Vagina (tissue), 2 donors: ENCODE results near the gene BGN. TPM values are rescaled to one million over a fixed set of nuclear protein-coding genes. Genes with fewer than 3 reads are reported as not detected.

Experiments used
- DNase-seq, 2 donors: peaks; one replicate each; pipeline ENCODE4 v3.0.0-alpha.2; 2017; ENCODE audit errors: extremely low spot score in 2 of 2
- H3K27ac ChIP-seq: fragments of 200-600 bp; sonication (generic); one replicate; pipeline ENCODE4 v1.5.1; 2019
- H3K27me3 ChIP-seq: fragments of 200-600 bp; sonication (generic); one replicate; pipeline ENCODE4 v1.5.1; 2019
- H3K36me3 ChIP-seq, 2 donors: fragments of 200-600 bp; sonication (generic); one replicate each; pipeline ENCODE4 v1.5.1; 2017 to 2019
- H3K4me1 ChIP-seq: fragments of 200-600 bp; sonication (generic); one replicate; pipeline ENCODE4 v1.5.1; 2019
- H3K4me3 ChIP-seq, 2 donors: fragments of 200-600 bp; sonication (generic); 1 replicate in 1 of 2; 2 replicates in 1 of 2; pipeline ENCODE4 v1.5.1; 2016 to 2019
- H3K9me3 ChIP-seq: fragments of 200-600 bp; sonication (generic); one replicate; pipeline ENCODE4 v1.5.1; 2019
- POLR2A ChIP-seq, 2 donors: fragments of 450-650 bp; IDR thresholded peaks; one replicate each; pipeline ENCODE4 v1.6.1; 2017; ENCODE audit warnings: antibody characterized with exemption in 2 of 2, mild to moderate bottlenecking in 2 of 2, moderate library complexity in 2 of 2
- POLR2AphosphoS5 ChIP-seq, 2 donors: sonication (generic); formaldehyde crosslinking; IDR thresholded peaks; one replicate each; pipeline ENCODE4 v1.9.0; 2017; ENCODE audit warnings: antibody characterized with exemption in 2 of 2, mild to moderate bottlenecking in 2 of 2, low read depth in 1 of 2; ENCODE audit not compliant: insufficient read depth in 1 of 2
- intact Hi-C: fragments of 100-400 bp; cut with DNase I; formaldehyde crosslinking; loops from one replicate; pipeline ENCODE4 v1.15.1; 2023
- total RNA-seq: library from RNA; depleted of rRNA; stranded (reverse); fragments of >200 nt; gene quantifications from one replicate; pipeline ENCODE4 v1.2.3, GENCODE V29; 2016
- TF ChIP-seq, protein P1 (sequence below), 3 experiments: fragments of 450-650 bp in 2 of 3; fragments of 200-600 bp in 1 of 3; sonication (generic) in 1 of 3; IDR thresholded peaks; one replicate each; pipeline ENCODE4 v1.5.1; 2017 to 2019; ENCODE audit warnings: antibody characterized with exemption in 3 of 3, mild to moderate bottlenecking in 2 of 3, moderate library complexity in 2 of 3

Gene BGN
- total RNA-seq, 1 donor from 2014 or later: 106 TPM

DNA sequence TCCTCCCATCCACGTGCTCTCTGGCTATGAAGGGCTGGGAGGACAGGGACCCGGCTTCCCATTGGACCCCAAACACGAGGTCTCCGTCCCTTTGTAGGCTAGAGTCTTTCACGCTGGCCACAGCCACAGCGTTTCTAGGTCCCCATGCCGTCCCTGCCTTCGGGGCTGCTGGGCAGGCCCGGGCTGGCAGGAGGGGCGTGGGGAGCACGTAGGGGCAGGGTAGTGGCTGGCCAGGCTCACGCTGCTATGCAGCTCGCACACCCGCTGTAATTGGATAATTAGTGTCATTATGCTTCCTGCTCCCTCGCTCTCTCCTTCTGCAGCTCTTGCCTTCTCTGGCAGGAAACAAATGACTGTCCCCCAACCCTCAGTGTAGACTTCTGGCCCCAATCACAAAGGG is 32.4 kb downstream of the BGN start:
- intact Hi-C loops: no loop called here
- Histone ChIP-seq H3K27me3 (no peaks in the 10 kb centered on the region), H3K9me3 (no peaks in the 10 kb centered on the region), H3K36me3 (no peaks in the 10 kb centered on the region), H3K4me3 (no peak overlapping the region), H3K27ac (no peak overlapping the region), H3K4me1 (no peaks in the 10 kb centered on the region)
- TF ChIP-seq POLR2A (IDR thresholded peaks at IDR 0.05) (no peak), POLR2AphosphoS5 (IDR thresholded peaks at IDR 0.05; ENCODE audit: insufficient read depth in 1 of 2, low read depth in 1 of 2) (no peak)
- no peak for DNase-seq

DNA sequence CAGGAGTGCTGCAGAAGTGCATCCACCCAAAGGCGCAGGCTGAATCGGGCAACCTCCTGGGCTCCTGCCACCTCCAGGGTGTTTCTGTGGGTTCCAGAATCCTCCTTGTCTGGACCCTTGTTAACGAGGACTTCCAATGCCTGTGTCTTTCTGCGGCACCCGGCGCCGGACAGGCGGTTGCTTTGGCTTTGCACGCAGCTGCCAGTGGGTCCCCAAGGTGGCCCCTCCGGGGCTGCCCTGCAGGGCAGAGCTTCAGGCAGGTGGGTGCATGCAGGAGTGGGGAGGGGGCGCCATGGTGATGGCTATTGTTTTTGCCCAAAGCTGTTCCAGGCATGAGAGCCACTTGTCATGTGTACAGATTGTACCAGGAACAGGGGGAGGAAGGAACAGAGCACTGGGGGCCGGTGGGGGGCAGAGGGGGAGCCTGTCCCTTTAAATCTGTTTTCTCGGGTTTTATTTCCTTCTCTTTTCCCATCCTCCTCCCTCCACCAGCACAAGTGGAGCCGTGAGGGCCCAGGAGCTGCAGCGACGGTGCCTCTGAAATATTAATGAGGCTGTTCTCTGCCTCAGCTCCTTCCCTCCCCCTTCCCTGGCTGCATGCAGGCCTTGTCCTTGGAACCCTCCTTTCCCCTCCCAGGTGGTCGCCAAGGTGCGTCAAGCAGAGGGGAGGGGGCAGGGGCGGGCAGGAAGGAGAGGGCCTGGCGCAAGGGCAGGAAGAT is 35.8 kb downstream of the BGN start:
- intact Hi-C loops: no loop called here
- Histone ChIP-seq H3K27ac (no peak overlapping the region), H3K27me3 (no peaks in the 10 kb centered on the region), H3K4me1 (no peaks in the 10 kb centered on the region), H3K4me3 (no peak overlapping the region), H3K9me3 (no peaks in the 10 kb centered on the region), H3K36me3 (no peaks in the 10 kb centered on the region)
- DNase-seq: no peak
- TF ChIP-seq, protein P1, sequence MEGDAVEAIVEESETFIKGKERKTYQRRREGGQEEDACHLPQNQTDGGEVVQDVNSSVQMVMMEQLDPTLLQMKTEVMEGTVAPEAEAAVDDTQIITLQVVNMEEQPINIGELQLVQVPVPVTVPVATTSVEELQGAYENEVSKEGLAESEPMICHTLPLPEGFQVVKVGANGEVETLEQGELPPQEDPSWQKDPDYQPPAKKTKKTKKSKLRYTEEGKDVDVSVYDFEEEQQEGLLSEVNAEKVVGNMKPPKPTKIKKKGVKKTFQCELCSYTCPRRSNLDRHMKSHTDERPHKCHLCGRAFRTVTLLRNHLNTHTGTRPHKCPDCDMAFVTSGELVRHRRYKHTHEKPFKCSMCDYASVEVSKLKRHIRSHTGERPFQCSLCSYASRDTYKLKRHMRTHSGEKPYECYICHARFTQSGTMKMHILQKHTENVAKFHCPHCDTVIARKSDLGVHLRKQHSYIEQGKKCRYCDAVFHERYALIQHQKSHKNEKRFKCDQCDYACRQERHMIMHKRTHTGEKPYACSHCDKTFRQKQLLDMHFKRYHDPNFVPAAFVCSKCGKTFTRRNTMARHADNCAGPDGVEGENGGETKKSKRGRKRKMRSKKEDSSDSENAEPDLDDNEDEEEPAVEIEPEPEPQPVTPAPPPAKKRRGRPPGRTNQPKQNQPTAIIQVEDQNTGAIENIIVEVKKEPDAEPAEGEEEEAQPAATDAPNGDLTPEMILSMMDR (IDR thresholded peaks at IDR 0.05): no peak
- TF ChIP-seq POLR2AphosphoS5 (IDR thresholded peaks at IDR 0.05; ENCODE audit: insufficient read depth in 1 of 2, low read depth in 1 of 2): no peak
- TF ChIP-seq POLR2A (IDR thresholded peaks at IDR 0.05): no peak

DNA sequence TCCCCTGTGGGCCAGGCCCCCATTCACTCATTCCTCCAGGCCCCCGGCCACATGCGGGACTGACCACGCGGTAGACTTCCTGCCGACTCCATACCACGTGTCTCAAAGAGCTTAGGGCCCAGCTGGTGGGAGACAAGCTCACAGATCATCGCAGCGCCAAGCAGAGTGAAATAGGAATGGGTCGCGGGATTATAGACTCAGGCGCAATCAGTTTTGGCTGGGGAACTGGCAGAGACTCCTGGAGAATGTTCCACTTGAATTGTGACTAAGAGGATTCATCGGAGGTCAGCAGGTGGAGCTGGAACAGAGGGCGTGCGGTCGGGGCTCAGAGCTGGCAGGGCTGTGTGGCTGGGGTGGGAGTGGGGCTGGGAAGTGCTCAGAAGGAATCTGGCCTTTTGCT is 38.3 kb downstream of the BGN start:
- no peaks in the 10 kb centered on the region for H3K4me1 ChIP-seq
- no peaks in the 10 kb centered on the region for H3K9me3 ChIP-seq
- H3K36me3 ChIP-seq: no peaks in the 10 kb centered on the region
- no peak overlapping the region for H3K4me3 ChIP-seq
- H3K27ac ChIP-seq: no peak overlapping the region
- DNase-seq: no peak
- no peaks in the 10 kb centered on the region for H3K27me3 ChIP-seq
- TF ChIP-seq POLR2AphosphoS5 (IDR thresholded peaks at IDR 0.05; ENCODE audit: insufficient read depth in 1 of 2, low read depth in 1 of 2): no peak
- intact Hi-C loops: no loop called here

DNA sequence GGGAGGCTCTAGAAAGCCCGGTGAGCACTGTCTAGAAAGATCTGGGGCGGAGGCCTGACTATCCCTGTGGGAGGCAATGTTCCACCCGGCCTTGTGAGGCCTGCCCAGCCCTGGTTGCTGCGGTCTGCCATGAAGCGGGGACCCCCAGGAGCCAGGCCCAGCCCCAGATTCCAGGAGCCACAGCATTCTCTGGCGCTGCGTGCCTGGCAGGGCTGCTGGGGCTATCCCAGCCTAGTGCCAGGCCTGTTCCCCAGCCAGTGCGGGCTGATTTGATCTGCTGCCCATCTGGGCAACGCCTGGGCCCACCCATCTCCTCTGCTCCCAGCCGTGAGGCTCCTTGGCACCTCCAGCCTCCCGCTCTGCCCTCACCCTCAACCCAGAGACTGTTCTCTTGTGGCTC is 42.3 kb downstream of the BGN start:
- no peak overlapping the region for H3K4me3 ChIP-seq
- intact Hi-C loops: no loop called here
- no peak overlapping the region for H3K27ac ChIP-seq
- H3K36me3 ChIP-seq: no peaks in the 10 kb centered on the region
- no peaks in the 10 kb centered on the region for H3K9me3 ChIP-seq
- DNase-seq: no peak
- no peaks in the 10 kb centered on the region for H3K27me3 ChIP-seq
- no peaks in the 10 kb centered on the region for H3K4me1 ChIP-seq
- TF ChIP-seq POLR2AphosphoS5 (IDR thresholded peaks at IDR 0.05; ENCODE audit: insufficient read depth in 1 of 2, low read depth in 1 of 2) (no peak), POLR2A (IDR thresholded peaks at IDR 0.05) (no peak)
- TF ChIP-seq, protein P1 (IDR thresholded peaks at IDR 0.05): no peak

DNA sequence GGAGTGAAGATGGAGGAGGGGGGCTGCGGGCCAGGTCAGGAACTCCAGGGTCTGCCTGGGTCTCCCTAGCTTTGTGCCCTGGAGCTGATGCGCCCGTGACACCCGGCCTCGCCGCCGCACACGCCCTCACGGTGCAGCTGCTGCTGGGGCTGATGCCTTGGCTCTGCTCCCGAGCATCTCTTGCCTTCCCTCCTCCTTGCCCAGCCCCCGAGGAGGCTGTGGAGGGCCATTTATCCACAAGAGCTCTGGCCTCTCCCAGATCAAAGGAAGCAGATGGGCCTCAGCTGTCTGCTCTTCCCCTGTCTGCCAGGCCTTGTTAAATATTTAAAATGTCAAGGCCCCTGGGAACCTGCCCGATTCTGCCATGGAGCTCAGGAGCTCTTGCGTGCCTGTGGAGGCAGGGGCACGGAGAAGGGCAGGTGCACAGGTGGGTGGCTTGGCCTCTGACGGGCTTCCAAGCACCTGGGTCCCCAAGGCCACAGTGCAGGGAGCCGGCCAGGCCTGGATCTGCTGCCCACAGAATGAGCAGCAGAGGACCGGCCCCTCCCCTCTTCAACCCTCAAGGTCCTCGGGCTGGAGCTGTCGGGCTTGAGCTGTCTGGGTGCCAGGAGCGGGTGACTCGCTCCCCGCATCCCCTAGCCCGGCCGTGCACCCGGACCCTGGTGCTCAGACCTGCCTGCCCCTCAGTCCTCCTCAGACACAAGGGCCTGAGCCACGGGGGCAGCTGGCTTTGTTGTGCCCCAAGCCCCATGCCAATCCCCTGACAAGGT is 42.9 kb downstream of the BGN start:
- H3K36me3 ChIP-seq: no peaks in the 10 kb centered on the region
- H3K4me1 ChIP-seq: no peaks in the 10 kb centered on the region
- no peaks in the 10 kb centered on the region for H3K27me3 ChIP-seq
- no peak overlapping the region for H3K4me3 ChIP-seq
- no peak overlapping the region for H3K27ac ChIP-seq
- no peaks in the 10 kb centered on the region for H3K9me3 ChIP-seq
- DNase-seq: no peak
- no peak for TF ChIP-seq POLR2AphosphoS5 (IDR thresholded peaks at IDR 0.05; ENCODE audit: insufficient read depth in 1 of 2, low read depth in 1 of 2)
- TF ChIP-seq, protein P1 (IDR thresholded peaks at IDR 0.05): no peak
- no peak for TF ChIP-seq POLR2A (IDR thresholded peaks at IDR 0.05)
- intact Hi-C loops: no loop called here

DNA sequence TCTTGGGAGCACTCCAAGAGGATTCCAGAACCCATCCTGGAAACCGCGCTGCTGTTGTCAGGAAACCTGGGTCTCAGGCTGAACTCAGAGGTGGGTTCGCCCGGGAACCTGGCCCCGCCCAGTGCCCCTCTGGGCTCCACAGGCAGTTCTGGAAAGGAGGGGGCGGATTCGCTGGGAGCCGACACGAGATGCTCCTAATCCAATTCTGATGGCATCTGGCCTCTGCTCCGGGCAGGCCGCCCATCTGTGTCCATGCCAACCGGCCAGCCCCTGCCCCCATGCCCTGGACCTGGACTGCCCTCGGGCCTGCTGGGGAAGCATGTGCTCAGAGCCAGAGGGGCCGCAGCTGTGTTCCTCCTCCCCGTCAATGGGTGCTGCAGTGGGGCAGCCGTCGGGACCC is 43.6 kb downstream of the BGN start:
- Histone ChIP-seq H3K36me3 (no peaks in the 10 kb centered on the region), H3K4me3 (no peak overlapping the region), H3K27me3 (no peaks in the 10 kb centered on the region), H3K27ac (no peak overlapping the region), H3K9me3 (no peaks in the 10 kb centered on the region), H3K4me1 (no peaks in the 10 kb centered on the region)
- intact Hi-C loops: no loop called here
- DNase-seq: no peak
- TF ChIP-seq, protein P1 (IDR thresholded peaks at IDR 0.05): no peak
- TF ChIP-seq POLR2A (IDR thresholded peaks at IDR 0.05) (no peak), POLR2AphosphoS5 (IDR thresholded peaks at IDR 0.05; ENCODE audit: insufficient read depth in 1 of 2, low read depth in 1 of 2) (no peak)
